Measurements from ENCODE around the gene AP2A2. TPM values are rescaled to one million over a fixed set of nuclear protein-coding genes. Genes with fewer than 3 reads are reported as not detected.

The AP2A2 gene
- total and polyA plus RNA-seq, 2 of the 4 experiments (the other 2 are of a cell fraction) = 19.9 to 49.0 TPM

GRCh38 chr11:1043563-1044096 is 118.0 kb downstream of the AP2A2 start:
- H4K8ac ChIP-seq (ENCODE audit: low read depth in 2 of 2, low read length in 2 of 2) = no peak overlapping the region
- H3K27ac ChIP-seq (ENCODE audit: insufficient read depth, low read length) = no peak overlapping the region
- no peak overlapping the region for H3K14ac ChIP-seq (replicated peaks; ENCODE audit: low read depth, low read length)
- H4K5ac ChIP-seq (ENCODE audit: low read depth, low read length) = no peak overlapping the region
- H3K79me1 ChIP-seq (ENCODE audit: low read depth in 1 of 2, low read length in 2 of 2) = no peaks in the 10 kb centered on the region
- no peak overlapping the region for H3K4ac ChIP-seq (ENCODE audit: low read depth, low read length)
- no peaks in the 10 kb centered on the region for H4K20me1 ChIP-seq (ENCODE audit: insufficient read depth, low read length)
- no peak overlapping the region for H3K56ac ChIP-seq (ENCODE audit: extremely low read depth, insufficient read depth, low read length)
- no peak overlapping the region for H2BK20ac ChIP-seq (ENCODE audit: low read depth, low read length)
- no peak overlapping the region for H3K18ac ChIP-seq (ENCODE audit: low read depth, low read length)
- intact Hi-C loops (cut with micrococcal nuclease) = no loop called here
- dilution Hi-C loops (cut with HindIII; ENCODE audit: low sequenced_read_pairs, unreplicated experiment) = no loop called here
- H3K9ac ChIP-seq (ENCODE audit: low read depth, low read length) = no peak overlapping the region
- WGBS, 2 experiments (ENCODE audit: extremely low coverage in 2 of 2, insufficient read length in 1 of 2) = 86% methylated on average over 9 of the region's 20 CpGs; no CpG with 5 or more reads in 1 of the 2 experiments
- H3K23ac ChIP-seq (ENCODE audit: low read depth, low read length) = no peak overlapping the region
- no peak overlapping the region for H2BK5ac ChIP-seq (ENCODE audit: low read depth, low read length, poor library complexity, severe bottlenecking)
- no peak overlapping the region for H4K91ac ChIP-seq (ENCODE audit: insufficient read depth, low read depth, low read length)
- DNase-seq (no peak), ATAC-seq (ENCODE audit: low read depth) (no peak)
- ChIA-PET POLR2A (ENCODE audit: unreplicated experiment) (no interaction called here), CTCF (no interaction called here)
- no peak overlapping the region for H3K4me2 ChIP-seq (ENCODE audit: low read depth, low read length)
- H3K9me1 ChIP-seq (ENCODE audit: insufficient read depth, low read length) = no peaks in the 10 kb centered on the region
- no peaks in the 10 kb centered on the region for H3K36me3 ChIP-seq (ENCODE audit: control insufficient read depth, insufficient read depth, low read length)
- no peaks in the 10 kb centered on the region for H3K9me3 ChIP-seq (ENCODE audit: control insufficient read depth, insufficient read depth, low read length)
- H2AK5ac ChIP-seq (ENCODE audit: low read depth, low read length) = no peak overlapping the region
- TF ChIP-seq RFX5 (IDR thresholded peaks at IDR 0.05; ENCODE audit: low read depth, low read length) (no peak), CEBPB (IDR thresholded peaks at IDR 0.05; ENCODE audit: low read depth, low read length) (no peak), MXI1 (IDR thresholded peaks at IDR 0.05; ENCODE audit: borderline replicate concordance, low read depth, low read length) (no peak), NFE2L2 (IDR thresholded peaks at IDR 0.05; ENCODE audit: low read depth, low read length) (no peak), RCOR1 (IDR thresholded peaks at IDR 0.05; ENCODE audit: insufficient replicate concordance, low read length) (no peak), RAD21 (IDR thresholded peaks at IDR 0.05; ENCODE audit: low read length) (no peak), SMC3 (IDR thresholded peaks at IDR 0.05; ENCODE audit: low read depth, low read length) (no peak), MAFK (IDR thresholded peaks at IDR 0.05; ENCODE audit: low read depth, low read length) (no peak), USF2 (IDR thresholded peaks at IDR 0.05; ENCODE audit: low read depth, low read length) (no peak), CHD1 (IDR thresholded peaks at IDR 0.05; ENCODE audit: low read depth, low read length) (no peak), ELK1 (IDR thresholded peaks at IDR 0.05; ENCODE audit: borderline replicate concordance, low read depth, low read length) (no peak), CTCF (conservative IDR thresholded peaks at IDR 0.05; ENCODE audit: low read depth, low read length) (no peak), MAZ (IDR thresholded peaks at IDR 0.05; ENCODE audit: borderline replicate concordance, low read depth, low read length) (no peak), BHLHE40 (IDR thresholded peaks at IDR 0.05; ENCODE audit: low read depth, low read length) (no peak), FOS (IDR thresholded peaks at IDR 0.05; ENCODE audit: low read depth, low read length) (no peak)
- H2BK15ac ChIP-seq (ENCODE audit: low read depth, low read length) = no peak overlapping the region
- H3K4me3 ChIP-seq (ENCODE audit: insufficient read depth, low read depth, low read length) = no peak overlapping the region
- H2BK120ac ChIP-seq (ENCODE audit: low read depth, low read length) = no peak overlapping the region
- no peaks in the 10 kb centered on the region for H3K4me1 ChIP-seq (ENCODE audit: control insufficient read depth, insufficient read depth, low read length)
- H3K27me3 ChIP-seq (ENCODE audit: control insufficient read depth, insufficient read depth, low read length) = peaks cover 26% of the 10 kb centered on the region
- in situ Hi-C loops (cut with MboI; ENCODE audit: low sequenced_read_pairs) = no loop called here
- no peak overlapping the region for H2AK9ac ChIP-seq (replicated peaks; ENCODE audit: low read depth, low read length, poor library complexity)
- no TSS peak for BruUV-seq (replicated peaks)
- no peak overlapping the region for H2AFZ ChIP-seq (replicated peaks; ENCODE audit: low read length, poor library complexity)

All from IMR-90 (cell line).